Right cardiac atrium (tissue), 5 donors: Measurements from ENCODE around the gene NBAS. TPM values are rescaled to one million over a fixed set of nuclear protein-coding genes. Genes with fewer than 3 reads are reported as not detected.

Experiments
- ATAC-seq, 2 donors: fragments of 200-7000 bp; cut with Tn5 transposase; one replicate each; pipeline versions ENCODE4 v1.8.0 to v1.9.1; 2020; ENCODE audit warnings: moderate library complexity in 2 of 2, mild to moderate bottlenecking in 1 of 2
- DNase-seq, 3 donors: peaks; one replicate each; pipeline ENCODE4 v3.0.0-alpha.2; 2020
- H3K27ac ChIP-seq: one replicate; pipeline ENCODE4 v1.5.1; 2013; ENCODE audit warnings: mild to moderate bottlenecking, low read length, control low read depth, moderate library complexity
- H3K27me3 ChIP-seq: one replicate; pipeline ENCODE4 v1.6.1; 2013; ENCODE audit not compliant: control insufficient read depth, insufficient read depth
- H3K4me1 ChIP-seq: one replicate; pipeline ENCODE4 v1.6.1; 2013; ENCODE audit warnings: low read length; ENCODE audit not compliant: control insufficient read depth, insufficient read depth
- H3K4me3 ChIP-seq: one replicate; pipeline ENCODE4 v1.5.1; 2013; ENCODE audit warnings: low read length, control low read depth
- H3K9me3 ChIP-seq: one replicate; pipeline ENCODE4 v1.6.1; 2013; ENCODE audit warnings: low read length; ENCODE audit not compliant: control insufficient read depth
- WGBS: extraction: QIAGEN DNeasy Blood & Tissue Kit; methylation state at CpG from one replicate; pipeline ENCODE4 v1.1.7; 2013; 5-methylcytosine and 5-hydroxymethylcytosine counted together
- intact Hi-C, 4 donors: fragments of 100-400 bp; cut with DNase I; formaldehyde crosslinking; loops; one replicate each; pipeline versions ENCODE4 v1.11.0 to v1.14.0; 2022 to 2023
- polyA plus RNA-seq: library from polyadenylated mRNA; stranded (reverse); fragments of 200-250 nt; gene quantifications from one replicate; pipeline ENCODE4 v1.2.3, GENCODE V29; 2013
- total RNA-seq, 4 donors: library from RNA; stranded (reverse); fragmentation: NEBNext Ultra II Directional; extraction: Animal tissue kit (Norgen Biotek cat#: 25700); gene quantifications; one replicate each; pipeline ENCODE4 v1.2.1, GENCODE V29; 2021
- donor health status: healthy with polysubstance abuse.
- donor health status: DM: no; HTN: yes; CAD: no.
- donor health status: DM: no; HTN: no; CAD: no.
- donor health status: DM: no; HTN: yes; CAD: no; lungs with severe emphysema.
- donor health status: DM: yes; HTN: yes; CAD: no.

Gene NBAS
- total and polyA plus RNA-seq, 5 donors: 22.4 to 59.4 (median 52.9) TPM

DNA sequence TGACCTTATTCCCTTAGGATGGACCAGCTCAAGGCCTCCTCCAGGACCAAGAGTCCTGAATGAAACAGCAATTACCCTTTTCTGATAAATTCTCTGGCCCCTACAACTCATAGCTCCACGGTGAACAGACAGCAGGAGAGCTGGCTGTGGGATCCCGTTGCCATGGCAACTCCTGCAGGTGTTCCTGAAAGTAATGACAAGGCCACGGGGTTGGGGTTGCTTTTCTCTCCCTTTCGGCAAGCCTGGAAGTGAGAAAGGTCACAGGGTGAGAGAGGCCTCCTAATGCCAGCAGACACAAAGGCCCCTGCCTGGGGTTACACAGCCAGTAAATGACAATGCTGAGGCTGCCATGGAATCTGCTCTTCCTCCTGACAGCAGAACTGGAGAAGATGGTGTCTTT lies 403.0 kb downstream of the NBAS start:
- WGBS: 53% methylated on average over 4 of the region's 4 CpGs

DNA sequence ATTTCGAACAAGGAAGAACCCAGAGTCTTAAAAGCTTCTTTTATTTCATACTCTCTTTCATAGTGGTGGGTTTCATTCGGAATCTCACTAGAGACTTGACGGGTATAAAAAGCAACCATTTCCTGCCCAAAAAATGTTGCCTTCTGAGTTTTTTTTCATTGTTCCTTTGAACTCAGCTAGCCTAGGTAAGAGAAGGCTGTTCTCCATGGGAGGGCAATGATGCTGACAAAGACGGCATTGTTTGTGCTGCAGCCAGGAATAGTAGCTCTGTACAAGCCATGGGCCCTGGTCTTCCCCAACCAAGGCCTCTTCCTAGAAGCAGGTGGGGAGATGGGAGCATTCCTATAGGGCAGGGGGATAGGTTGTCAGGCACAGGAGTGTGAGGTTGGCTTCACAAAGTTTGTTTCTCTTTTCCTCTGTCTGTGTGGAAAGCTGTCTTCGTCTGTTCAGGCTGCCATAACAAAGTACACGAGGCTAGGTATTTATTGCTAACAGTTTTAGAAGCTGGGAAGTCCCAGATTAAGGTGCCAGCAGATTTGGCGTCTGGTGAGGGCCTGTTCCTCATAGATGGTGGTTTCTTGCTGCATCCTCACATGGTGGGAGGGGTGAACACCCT lies 405.1 kb downstream of the NBAS start:
- DNase-seq: no peak
- Histone ChIP-seq H3K9me3 (no peaks in the 10 kb centered on the region), H3K27ac (no peak overlapping the region), H3K4me1 (no peaks in the 10 kb centered on the region), H3K27me3 (no peaks in the 10 kb centered on the region), H3K4me3 (no peak overlapping the region)
- intact Hi-C loops: no loop called here
- ATAC-seq: no peak
- 84% methylated on average over 7 of the region's 7 CpGs for WGBS

More for the DNA sequence above, 403.0 kb downstream of the NBAS start:
- H3K4me1 ChIP-seq: no peaks in the 10 kb centered on the region
- H3K4me3 ChIP-seq: no peak overlapping the region
- H3K27me3 ChIP-seq: no peaks in the 10 kb centered on the region
- no peak overlapping the region for H3K27ac ChIP-seq
- H3K9me3 ChIP-seq: no peaks in the 10 kb centered on the region
- DNase-seq (no peak), ATAC-seq (no peak)
- intact Hi-C loops: no loop called here

DNA sequence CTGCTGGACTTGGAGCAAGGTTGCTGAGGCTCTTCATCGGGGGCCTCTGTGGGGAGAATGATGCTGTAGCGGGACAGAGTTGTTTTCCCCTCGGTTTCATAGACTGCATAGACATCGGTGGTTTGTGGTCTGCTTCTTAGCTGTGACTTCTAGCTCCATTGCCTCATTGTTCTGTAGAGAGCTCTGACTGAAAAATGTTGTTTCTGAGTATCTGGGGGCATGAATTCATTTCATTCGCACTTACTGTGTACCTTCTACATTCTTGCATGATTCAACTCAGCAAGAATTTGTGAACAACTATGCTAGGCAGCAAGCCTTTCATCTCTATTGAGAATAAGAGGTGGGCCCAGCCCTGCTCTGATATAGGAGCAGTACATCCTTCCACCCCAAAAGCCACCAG lies 406.8 kb downstream of the NBAS start:
- ATAC-seq: no peak
- intact Hi-C loops: no loop called here
- WGBS: 83% methylated on average over 5 of the region's 5 CpGs

DNA sequence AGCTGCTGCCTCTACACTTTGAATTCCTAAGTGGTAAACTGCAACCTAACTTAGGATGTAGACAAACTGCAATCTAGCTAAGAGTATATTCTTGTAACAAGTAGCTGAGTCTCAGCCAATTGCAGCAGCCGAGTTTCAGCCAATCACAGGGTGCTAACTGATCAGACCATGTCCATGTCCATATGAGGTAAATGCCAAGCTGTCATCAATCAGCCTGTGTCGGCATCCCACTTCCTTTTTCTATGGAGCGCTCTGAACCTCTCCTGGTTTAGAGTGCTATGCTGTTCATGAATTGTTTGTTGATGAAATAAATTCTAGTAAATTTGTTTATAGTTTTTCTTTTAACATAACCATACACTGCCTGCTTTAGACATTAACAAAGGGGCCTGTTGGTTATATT lies 408.8 kb downstream of the NBAS start:
- intact Hi-C loops: no loop called here
- Histone ChIP-seq H3K27ac (no peak overlapping the region), H3K4me1 (no peaks in the 10 kb centered on the region), H3K4me3 (no peak overlapping the region), H3K9me3 (no peaks in the 10 kb centered on the region), H3K27me3 (no peaks in the 10 kb centered on the region)
- WGBS: 73% methylated on average over 3 of the region's 3 CpGs
- no peak for ATAC-seq
- no peak for DNase-seq

More for the DNA sequence above, 406.8 kb downstream of the NBAS start:
- Histone ChIP-seq H3K9me3 (no peaks in the 10 kb centered on the region), H3K27ac (no peak overlapping the region), H3K27me3 (no peaks in the 10 kb centered on the region), H3K4me3 (no peak overlapping the region), H3K4me1 (no peaks in the 10 kb centered on the region)
- no peak for DNase-seq

DNA sequence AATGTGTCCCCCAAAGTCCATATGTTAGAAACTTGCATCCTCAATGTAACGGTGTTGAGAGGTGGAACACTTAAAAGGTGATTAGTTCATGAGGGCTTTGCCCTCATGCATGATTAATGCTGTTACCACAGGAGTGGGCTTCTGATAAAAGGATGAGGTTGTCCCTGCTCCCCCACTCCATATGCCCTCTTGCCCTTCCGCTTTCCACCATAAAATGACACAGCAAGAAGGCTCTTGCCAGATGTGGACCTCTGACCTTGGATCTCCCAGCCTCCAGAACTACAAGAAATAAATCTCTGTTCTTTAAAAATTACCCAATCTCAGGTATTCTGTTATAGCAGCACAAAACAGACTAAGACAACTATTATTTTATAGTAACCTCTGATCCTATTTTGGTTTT lies 412.1 kb downstream of the NBAS start:
- H3K27me3 ChIP-seq: no peaks in the 10 kb centered on the region
- ATAC-seq: no peak

DNA sequence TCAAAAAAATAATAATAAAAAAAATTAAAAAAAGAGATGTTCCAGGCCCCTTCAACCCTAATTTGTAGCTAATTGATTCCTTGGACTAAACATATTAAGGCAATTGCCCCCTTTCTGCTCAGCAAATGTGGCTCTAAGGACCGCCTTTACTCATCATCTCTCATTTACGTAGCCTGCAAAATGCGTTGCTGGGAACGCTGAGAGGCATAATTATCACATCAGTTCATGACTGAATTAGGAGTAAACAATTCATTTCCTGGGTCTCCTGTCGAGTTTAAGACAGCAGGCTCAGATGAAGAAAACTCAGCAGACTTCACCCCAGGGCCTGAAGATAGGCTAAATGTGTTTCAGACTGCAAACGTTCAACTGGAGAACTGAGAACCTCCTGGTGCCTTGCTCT lies 413.5 kb downstream of the NBAS start:
- intact Hi-C loops: no loop called here
- DNase-seq: no peak
- WGBS: 71% methylated on average over 6 of the region's 6 CpGs

More for the DNA sequence above, 412.1 kb downstream of the NBAS start:
- no peak for DNase-seq
- no peak overlapping the region for H3K27ac ChIP-seq
- H3K4me1 ChIP-seq: no peaks in the 10 kb centered on the region
- no peaks in the 10 kb centered on the region for H3K9me3 ChIP-seq
- intact Hi-C loops: no loop called here
- 63% methylated on average over 2 of the region's 2 CpGs for WGBS
- no peak overlapping the region for H3K4me3 ChIP-seq

DNA sequence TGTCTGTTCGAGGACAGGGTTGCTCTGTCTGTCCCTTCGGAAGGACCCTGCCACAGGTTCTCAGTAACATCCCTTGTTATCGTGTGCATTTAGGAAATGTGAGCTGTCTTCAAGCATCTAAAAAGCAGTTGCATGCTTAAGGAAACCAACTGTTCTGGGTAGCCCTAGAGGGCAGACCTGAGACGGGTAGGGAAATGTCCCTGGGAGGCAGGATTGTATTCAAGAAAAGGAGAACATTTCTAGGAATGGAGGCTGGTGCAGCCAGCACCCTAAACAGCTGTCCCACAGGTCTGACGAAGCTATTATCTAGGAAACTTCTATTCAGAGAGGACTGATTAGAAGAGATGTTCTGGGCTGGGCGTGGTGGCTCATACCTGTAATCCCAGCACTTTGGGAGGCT lies 414.2 kb downstream of the NBAS start:
- ATAC-seq (no peak), DNase-seq (no peak)
- no peaks in the 10 kb centered on the region for H3K27me3 ChIP-seq
- no peak overlapping the region for H3K27ac ChIP-seq
- H3K9me3 ChIP-seq: no peaks in the 10 kb centered on the region
- H3K4me1 ChIP-seq: no peaks in the 10 kb centered on the region
- intact Hi-C loops: no loop called here
- no peak overlapping the region for H3K4me3 ChIP-seq
- WGBS: 86% methylated on average over 6 of the region's 6 CpGs

More for the DNA sequence above, 413.5 kb downstream of the NBAS start:
- Histone ChIP-seq H3K27ac (no peak overlapping the region), H3K27me3 (no peaks in the 10 kb centered on the region), H3K4me1 (no peaks in the 10 kb centered on the region), H3K9me3 (no peaks in the 10 kb centered on the region), H3K4me3 (no peak overlapping the region)
- no peak for ATAC-seq

DNA sequence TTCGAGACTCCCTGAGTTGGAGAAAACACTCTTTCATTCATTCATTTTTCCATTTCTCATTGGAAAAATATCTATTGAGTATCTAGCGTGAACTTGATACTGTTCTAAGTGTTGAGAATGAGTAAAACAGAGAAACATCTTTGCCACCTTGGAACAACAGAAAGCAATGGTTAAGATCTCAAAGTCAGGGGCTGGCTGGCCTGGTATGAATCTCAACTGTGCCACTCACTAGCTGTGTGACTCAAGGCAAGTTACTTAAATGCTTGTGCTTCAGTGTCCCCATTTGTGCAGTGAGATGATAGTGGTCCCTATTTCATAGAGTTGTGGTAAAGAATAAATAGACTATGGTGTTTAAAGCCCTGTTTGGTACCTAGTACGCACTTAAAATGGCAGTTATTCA lies 415.2 kb downstream of the NBAS start:
- no peak overlapping the region for H3K4me3 ChIP-seq
- H3K27me3 ChIP-seq: no peaks in the 10 kb centered on the region
- DNase-seq: no peak
- no peak overlapping the region for H3K27ac ChIP-seq
- no peaks in the 10 kb centered on the region for H3K9me3 ChIP-seq
- 93% methylated on average over 3 of the region's 3 CpGs for WGBS
- H3K4me1 ChIP-seq: no peaks in the 10 kb centered on the region
- intact Hi-C loops: no loop called here
- no peak for ATAC-seq

DNA sequence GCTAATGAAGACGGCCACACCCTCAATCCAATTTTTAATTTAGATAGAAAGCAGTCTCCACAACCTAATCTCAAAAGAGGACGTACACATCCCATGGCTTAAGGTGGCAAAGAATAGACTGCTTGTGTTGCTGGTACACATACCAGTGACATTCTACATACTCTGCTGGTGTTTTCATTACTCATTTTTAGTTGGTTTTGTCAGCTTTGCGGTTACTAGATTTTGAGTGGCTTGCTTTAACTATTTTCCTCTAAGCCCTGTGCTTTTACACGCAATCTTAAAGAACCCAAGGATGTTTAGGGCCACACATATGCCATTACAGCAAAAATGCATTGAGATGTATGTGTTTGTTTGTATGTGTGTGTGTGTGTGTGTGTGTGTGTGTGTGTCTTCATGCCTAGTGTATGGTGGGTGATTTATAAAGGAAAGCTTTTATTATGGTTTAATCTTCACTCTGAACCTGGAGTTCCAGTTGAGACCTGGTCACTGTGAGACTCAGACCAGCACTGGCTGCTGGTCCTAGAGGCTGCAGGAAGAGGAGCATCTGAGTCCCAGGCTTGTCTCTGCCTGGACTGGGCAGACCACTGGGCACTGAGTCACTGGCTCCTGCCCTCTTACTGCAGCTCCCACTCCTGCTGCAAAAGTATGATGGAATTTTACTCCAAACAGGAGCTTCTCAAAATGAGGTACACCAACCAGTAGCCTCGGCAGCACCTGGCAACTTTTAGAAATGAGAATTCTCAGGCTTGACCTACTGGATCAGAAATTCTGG lies 415.9 kb downstream of the NBAS start:
- no peaks in the 10 kb centered on the region for H3K27me3 ChIP-seq
- intact Hi-C loops: no loop called here
- DNase-seq: no peak
- no peak for ATAC-seq
- no peak overlapping the region for H3K4me3 ChIP-seq
- no peak overlapping the region for H3K27ac ChIP-seq
- H3K9me3 ChIP-seq: no peaks in the 10 kb centered on the region
- H3K4me1 ChIP-seq: no peaks in the 10 kb centered on the region
- 89% methylated on average over 5 of the region's 5 CpGs for WGBS

DNA sequence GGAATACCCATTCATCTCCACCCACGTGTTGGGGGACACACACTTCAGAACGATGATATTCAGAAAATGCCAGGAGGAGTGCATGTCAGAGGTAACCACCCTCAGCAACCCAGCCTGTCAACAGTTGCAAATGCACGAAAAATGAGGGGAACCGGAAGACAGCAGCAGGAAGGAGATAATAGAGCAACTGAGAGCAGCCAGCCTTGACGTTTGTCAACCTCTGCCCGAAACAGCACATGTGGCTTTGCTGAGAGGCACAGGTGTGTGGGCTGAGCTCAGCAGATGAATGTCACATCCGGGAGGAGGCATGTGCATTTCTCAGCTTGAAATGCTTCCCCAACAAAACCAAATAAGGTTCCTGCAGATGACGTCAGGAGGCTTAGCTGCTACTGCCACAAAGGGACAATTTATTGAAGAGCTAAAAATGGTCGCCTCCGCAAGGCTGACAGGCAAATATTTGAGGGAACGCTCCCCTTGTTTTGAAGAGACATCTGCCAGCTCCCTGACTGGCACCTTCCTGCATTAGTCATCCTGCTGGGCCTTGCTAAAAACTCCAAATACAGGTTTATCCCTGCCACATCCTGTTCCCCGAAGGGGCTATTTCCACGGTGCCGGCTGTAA lies 419.0 kb downstream of the NBAS start:
- WGBS: 10% methylated on average over 14 of the region's 14 CpGs
- intact Hi-C loops: no loop called here
- H3K27ac ChIP-seq: no peak overlapping the region
- no peak for DNase-seq
- no peaks in the 10 kb centered on the region for H3K9me3 ChIP-seq
- H3K27me3 ChIP-seq: no peaks in the 10 kb centered on the region
- H3K4me3 ChIP-seq: no peak overlapping the region
- no peak for ATAC-seq
- H3K4me1 ChIP-seq: no peaks in the 10 kb centered on the region

DNA sequence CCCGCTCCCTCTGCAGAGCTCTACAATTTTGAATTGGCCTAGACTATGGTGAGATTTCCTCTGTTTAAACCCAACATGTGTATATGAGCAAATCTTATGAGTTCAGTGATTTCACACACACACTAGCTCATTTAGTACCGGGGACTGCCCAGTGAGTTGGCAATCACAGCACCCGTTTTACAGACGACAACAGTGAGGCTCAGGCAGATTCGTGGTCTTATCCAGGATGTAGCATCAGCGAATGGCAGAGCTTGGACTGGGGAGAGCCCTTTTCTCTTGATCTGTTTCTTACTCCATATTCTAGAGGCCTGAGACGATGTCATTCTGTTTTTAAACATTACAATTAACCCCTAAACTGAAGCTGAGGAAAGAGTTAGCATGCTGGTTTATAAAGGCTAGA lies 419.9 kb downstream of the NBAS start:
- Histone ChIP-seq H3K27me3 (no peaks in the 10 kb centered on the region), H3K4me1 (no peaks in the 10 kb centered on the region), H3K27ac (no peak overlapping the region), H3K4me3 (no peak overlapping the region), H3K9me3 (no peaks in the 10 kb centered on the region)
- intact Hi-C loops: no loop called here
- 87% methylated on average over 7 of the region's 7 CpGs for WGBS
- ATAC-seq: no peak
- DNase-seq: no peak
